SW 1271 (cell line): ENCODE data around the gene SAMD4A.

ENCODE experiments used
- DNase-seq, 2 experiments: peaks; one replicate each; lab custom pipeline; 2025; lab: John Stamatoyannopoulos, UW

Gene SAMD4A

GRCh38 chr14:54629635-54630360, 62.9 kb downstream of the SAMD4A start:
- no peak for DNase-seq

GRCh38 chr14:54631016-54631415, 64.1 kb downstream of the SAMD4A start:
- DNase-seq = no peak

- DNase-seq = no peak
Observed at GRCh38 chr14:54632452-54632851, 65.5 kb downstream of the SAMD4A start.

- DNase-seq = no peak
Observed at GRCh38 chr14:54633076-54633475, 66.1 kb downstream of the SAMD4A start.

- DNase-seq = no peak
Observed at GRCh38 chr14:54637270-54638134, 70.6 kb downstream of the SAMD4A start.

DNA sequence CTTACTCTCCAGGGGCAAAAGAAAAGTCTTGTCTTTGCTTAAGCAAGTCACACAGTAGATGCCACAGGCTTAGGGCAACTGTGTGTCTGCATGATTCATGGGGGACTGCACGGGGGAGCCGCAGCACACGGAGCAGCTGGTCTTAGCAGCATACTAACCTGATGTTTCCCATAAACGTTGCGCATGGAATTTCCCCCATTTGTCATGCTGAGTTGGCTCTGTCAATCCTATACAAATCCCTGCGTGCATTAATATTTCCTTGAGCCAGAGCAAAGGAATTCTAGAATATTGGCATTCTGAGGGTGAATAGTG, 71.2 kb downstream of the SAMD4A start:
- DNase-seq = no peak

- no peak for DNase-seq
Observed at GRCh38 chr14:54639611-54640010, 72.7 kb downstream of the SAMD4A start.

DNA sequence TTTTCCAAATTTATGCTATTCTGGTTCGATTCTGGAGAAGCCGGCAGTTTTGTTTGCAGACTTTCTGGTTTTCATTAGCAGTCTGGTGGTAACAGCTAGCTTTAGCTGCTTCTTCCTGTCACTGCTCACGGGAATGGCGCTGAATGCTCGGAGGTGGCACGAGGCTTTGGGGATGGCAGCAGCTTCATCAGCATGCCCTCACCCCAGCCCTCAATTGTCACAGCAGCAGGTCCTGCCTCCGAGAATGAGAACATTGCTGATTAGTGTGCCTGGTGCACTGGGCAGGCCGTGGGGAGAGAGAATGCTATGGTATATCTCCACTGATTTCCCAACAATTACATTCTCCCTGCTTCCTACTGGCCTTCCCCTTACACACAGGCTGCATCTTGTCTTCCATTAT, 73.6 kb downstream of the SAMD4A start:
- DNase-seq = no peak

DNA sequence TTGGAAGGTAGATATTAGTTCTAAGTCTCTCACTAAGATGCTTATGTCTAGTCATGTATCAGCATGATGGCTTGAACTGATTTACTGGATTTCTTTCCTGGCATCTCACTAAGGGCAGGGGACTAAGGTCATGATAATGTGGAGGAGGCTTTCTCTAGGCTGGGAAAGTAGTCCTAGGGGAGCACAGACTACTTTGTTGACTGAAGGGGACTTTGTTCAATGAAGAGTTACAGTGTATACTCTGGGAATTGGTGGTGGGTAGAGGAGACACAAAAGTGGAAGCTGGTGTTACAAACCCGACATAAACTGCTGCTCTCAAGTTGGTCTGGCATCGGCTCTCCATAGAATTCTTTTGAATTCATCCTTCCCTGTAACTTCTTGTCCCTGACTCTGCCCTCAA, 75.2 kb downstream of the SAMD4A start:
- DNase-seq = no peak

GRCh38 chr14:54642801-54643695, 76.1 kb downstream of the SAMD4A start:
- DNase-seq = peak in 1 of 2 experiments; percentile 38

DNA sequence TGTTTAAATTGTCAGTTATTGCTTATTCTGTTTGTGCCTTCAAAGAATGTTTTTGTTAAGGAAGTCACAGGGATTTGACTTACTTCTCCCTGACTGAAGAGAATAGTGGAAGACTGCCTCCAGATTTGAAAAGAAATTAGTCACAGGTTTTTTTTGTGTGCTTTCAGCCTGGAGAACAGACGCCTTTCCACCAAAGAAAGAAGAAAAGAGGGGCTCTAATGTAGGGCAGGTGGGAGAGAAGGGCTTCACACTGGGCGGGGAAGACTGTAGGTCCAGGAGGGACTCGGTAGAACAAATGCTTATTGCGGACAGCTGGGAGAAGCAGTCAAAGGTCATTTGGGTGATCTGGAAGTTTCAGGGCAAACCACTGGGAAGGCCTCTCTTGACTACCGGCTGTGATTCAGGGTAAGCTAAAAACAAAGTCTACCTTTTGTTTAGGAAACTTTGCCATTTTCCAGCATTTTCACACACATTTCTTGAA, 76.8 kb downstream of the SAMD4A start:
- DNase-seq = no peak

- DNase-seq = no peak
Observed at GRCh38 chr14:54645639-54646038, 78.7 kb downstream of the SAMD4A start.

GRCh38 chr14:54646626-54647025, 79.7 kb downstream of the SAMD4A start:
- no peak for DNase-seq

- no peak for DNase-seq
Observed at GRCh38 chr14:54647378-54647777, 80.5 kb downstream of the SAMD4A start.

DNA sequence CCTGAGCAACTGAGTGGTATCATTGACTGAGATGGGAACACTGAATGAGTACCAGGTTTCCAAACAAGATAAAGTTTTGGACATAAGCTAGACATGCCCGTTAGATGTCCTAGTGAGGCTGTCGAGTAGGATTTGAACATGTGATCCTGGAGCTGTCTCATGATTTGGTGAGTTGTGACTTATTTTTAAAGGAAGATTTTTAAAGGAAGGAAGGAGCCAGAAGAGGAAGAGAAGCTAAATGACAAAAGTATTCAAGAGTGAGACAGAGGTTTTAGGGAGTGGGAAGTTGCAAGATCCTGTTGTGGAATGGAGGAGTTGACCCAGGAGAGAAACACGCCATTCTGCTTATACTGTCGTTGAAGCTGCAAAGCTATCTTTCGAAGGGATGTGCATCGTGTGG, 82.1 kb downstream of the SAMD4A start:
- DNase-seq = no peak

DNA sequence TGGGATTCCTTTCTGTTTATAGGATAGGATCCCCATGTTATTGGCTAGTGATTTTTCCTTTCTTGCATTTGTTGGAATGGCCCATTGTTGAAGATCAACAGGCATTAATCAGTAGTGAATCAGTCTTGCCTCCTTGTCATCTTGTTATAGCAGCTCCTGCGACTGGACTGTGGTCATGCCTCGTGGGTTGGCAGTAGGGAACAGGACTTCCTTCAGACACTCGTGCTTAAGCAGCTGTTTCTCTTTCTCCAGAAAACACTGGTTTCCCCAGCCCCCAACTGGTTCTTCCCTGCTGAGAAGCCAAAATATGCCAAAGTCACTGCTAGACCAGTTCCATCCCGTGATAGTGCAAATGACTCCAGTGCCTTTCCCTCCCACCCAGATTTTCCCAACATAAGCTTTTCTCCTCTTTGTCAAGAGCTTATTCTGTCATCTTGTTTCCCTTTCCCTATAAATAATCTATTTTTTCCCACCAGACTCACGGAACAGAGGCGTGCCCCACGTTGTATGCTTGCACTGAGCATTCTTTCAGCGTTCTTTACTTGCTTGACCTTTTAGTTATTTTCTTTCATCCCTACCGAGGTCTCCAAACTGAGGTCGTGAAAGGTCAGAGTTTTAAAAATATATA, 83.5 kb downstream of the SAMD4A start:
- DNase-seq = peak in 1 of 2 experiments; percentile 23

DNA sequence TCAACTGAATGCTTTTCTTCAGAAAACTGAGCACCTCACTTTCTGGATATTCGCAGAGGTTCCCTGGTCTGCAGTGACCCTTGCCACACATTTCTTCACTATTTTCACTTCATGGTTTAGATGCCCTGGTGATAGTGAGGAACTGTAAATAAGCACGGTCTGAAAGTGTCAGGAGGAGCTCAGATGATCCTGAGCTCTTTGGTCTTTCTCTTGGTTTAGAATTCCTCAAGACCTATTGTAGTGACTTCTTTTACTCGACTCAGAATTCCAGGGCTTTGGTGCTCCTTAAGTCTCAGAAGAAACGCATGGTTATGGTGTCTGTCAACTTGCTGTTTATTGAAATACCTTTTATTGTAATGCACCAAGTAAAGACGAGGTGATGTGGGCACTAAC, 84.0 kb downstream of the SAMD4A start:
- no peak for DNase-seq

- DNase-seq = peak in 1 of 2 experiments; percentile 63
Observed at GRCh38 chr14:54651649-54652048, 84.7 kb downstream of the SAMD4A start.

DNA sequence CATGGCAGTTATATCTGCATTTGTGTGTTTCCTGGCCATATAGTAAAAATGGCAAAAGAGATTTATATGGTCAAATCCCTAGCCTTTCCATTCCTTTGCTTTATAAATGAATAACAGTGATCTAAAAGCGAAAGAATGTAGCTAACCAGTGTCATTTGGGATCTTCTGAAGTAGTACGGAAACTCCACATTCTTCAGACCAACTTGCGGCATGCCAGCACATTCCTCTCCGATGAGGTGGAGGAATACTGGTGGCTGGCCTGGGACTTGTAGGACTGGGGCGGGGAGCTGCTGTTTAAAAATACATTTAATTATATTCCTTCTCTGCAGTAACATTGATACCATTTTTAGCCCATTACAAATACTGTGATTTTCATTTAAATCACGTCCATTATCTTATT, 85.3 kb downstream of the SAMD4A start:
- DNase-seq = peak; percentile 93 to 99

DNA sequence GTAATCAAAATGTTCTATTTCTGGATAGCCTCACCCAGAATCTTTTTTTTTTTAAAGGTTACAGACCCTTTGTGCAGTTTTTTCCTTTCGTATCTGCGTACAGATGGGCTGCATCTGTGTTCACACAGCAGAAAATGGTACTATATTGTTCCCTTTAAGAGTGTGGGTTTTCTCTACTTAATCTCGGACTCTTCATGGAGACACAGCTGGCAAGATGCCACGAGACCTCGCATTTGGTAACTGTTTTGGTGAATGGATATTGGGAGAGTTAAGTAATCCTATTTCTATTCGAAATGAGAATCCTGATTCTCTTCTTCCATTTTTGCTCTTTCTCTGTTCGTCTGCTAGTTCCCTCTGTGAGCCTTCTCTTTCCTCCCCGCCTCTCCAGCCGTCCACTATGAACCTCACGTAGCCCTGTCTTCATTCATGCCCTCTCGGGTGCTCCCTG, 85.7 kb downstream of the SAMD4A start:
- DNase-seq = peak in 1 of 2 experiments; percentile 73

GRCh38 chr14:54653712-54654469, 87.0 kb downstream of the SAMD4A start:
- DNase-seq = peak; percentile 40 to 89
